HG03095 (cell line): ENCODE measurements around the gene C6orf89.
"Not testable (repeated sequence)": the region's sequence is repeated elsewhere in the genome, so short reads cannot be mapped to it uniquely, and the experiment has no call there.

Source experiments
- ATAC-seq: cut with Tn5 transposase; IDR thresholded peaks from one replicate; pipeline ENCODE4 v1.9.1; 2021; ENCODE audit warnings: moderate library complexity; ENCODE audit not compliant: unreplicated experiment

Gene C6orf89

DNA sequence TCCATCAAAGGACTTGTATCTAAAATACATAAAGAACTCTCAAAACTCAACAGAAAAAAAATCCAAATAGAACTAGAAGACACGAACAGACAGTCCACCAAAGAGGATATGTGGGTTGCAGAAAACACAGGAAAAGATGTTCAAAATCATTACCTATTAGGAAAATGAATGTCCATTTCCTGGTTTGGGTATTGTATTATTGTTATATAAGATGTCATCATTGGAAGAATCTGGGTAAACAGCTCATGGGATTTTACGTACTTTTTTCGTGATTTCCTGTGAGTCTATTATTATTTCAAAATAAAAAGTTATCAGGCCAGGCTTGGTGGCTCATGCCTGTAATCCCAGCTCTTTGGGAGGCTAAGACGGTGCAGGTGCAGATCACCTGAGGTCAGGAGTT lies 59.5 kb downstream of the C6orf89 start:
- no peak for ATAC-seq

DNA sequence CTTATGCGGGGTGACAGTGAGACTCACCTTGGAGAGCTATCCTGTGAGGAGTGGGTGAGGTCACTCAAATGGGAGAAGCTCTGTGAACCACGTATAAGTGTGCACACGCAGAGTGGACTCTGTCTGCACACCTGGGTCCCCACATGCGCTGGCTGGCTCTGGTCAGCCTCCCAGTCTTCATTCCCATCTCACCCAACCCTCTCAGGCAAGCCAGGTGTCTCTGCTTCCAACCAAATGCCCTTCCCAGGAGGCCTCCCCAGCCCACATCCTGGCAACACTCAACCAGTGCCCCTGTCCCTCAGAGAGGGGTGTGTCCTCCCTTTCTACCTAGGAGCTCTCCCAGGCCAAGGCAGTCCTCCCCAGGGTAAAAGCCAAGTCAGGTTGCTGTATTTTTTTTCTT lies 60.8 kb downstream of the C6orf89 start:
- no peak for ATAC-seq

DNA sequence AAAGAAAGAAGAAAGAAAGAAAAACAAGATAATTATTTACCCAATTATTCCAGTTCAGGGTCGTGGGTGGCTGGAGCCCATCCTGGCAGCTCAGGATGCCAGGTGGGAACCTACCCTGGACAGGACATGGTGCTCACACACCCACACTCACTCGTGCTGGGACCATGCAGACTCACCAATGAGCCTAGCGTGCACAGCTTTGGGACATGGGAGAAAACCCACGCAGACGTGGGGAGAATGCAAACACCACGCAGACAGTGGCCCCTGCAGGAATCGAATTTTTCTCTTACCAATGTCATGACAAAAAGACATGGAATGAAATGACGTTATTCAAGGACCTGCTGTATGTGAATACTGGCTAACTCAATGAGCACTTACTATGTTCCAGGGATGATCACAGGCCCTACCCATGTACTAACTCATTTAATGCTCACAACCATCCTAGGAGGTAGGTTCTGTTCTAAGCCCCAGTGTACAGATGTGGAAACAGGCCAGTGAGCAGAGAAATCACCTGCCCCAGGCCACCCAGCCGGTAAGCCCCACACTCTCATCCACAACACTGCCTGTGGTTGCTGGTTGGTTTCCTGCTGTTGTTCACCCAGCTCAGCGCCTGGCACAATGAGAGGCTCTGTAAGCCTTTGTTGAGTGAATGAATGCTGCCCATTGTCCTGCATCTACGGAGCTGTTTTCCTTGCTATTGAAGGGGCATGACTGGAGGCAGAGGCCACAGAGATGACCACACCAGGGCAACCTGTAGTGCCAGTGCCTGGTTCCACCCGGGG lies 62.0 kb downstream of the C6orf89 start:
- ATAC-seq = no peak

DNA sequence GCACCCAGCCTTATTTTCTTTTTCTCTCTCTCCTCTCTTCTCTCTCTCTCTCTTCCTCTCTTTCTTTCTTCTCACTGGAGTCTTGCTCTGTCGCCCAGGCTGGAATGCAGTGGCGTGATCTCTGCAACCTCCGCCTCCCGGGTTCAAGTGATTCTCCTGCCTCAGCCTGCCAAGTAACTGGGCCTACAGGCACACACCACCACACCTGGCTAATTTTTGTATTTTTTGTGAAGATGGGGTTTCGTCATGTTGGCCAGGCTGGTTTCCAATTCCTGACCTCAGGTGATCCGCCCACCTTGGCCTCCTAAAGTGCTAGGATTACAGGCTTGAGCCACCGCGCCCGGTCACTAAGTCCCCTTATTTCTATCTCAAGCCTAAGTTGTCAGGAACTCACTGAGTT lies 63.3 kb downstream of the C6orf89 start:
- ATAC-seq = not testable (repeated sequence)

DNA sequence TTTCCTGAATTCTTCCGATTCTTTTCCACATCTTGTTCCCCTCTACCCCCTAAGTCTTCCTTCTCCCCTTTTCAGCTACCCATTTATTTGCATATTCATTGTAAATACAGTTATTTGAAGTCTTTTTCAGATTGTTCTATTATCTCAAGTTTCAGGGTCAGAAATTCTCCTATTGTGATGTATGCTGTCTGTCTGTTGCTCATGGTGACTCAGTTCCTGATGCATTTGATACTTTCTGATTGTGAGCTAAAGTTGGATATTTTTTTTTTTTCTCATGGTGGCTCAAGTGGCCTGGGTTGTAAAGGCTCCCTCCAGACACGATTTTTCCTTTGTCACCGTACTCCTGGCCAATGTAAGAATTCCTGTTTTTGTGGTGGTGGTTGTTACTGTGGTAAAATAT lies 63.9 kb downstream of the C6orf89 start:
- ATAC-seq = no peak

DNA sequence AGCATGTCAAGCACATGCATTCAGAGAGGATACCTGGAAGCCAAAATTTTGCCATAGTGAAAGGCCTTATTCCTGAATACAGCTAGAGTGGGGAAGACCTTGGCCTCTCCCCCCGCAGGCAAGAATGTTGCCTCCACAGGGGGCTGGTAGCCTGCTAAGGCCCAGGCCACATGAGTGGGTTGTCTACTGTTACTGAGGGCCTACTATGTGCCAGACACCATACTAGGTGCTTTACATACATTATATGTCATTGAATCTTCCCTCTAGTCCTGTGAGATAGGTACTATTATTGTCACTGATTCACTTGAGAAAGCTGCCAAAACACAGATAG lies 68.1 kb downstream of the C6orf89 start:
- ATAC-seq = no peak

DNA sequence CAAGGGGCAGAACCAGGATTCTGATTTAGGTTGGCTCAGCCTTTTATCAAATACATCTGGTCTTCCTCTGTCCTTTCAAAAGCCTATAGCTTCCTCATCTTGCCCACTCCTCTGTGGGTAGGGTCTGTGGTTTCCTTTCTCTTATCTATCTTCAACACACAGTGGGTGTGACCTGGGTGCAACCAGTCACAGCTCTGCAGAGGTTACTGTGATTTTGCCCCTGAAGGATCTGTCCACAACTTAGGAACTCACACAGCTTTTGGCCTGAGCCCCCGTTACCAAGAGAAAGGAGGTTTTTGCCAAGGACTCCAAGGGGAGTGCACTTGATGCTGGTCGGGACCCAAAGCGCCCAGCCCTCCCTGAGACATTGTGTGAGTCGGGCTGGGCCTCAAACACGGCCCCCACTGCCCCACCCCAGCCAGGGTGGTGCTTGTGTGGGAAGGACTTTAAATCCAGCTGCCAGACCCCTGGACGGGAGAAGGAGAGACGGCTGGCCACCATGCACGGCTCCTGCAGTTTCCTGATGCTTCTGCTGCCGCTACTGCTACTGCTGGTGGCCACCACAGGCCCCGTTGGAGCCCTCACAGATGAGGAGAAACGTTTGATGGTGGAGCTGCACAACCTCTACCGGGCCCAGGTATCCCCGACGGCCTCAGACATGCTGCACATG lies 68.6 kb downstream of the C6orf89 start, which contains the start of gene PI16:
TSS of gene PI16 (plus strand) at position 477 of the 670 bp plus-strand sequence. CDS start at position 500, 23 bp downstream.
- no peak for ATAC-seq

DNA sequence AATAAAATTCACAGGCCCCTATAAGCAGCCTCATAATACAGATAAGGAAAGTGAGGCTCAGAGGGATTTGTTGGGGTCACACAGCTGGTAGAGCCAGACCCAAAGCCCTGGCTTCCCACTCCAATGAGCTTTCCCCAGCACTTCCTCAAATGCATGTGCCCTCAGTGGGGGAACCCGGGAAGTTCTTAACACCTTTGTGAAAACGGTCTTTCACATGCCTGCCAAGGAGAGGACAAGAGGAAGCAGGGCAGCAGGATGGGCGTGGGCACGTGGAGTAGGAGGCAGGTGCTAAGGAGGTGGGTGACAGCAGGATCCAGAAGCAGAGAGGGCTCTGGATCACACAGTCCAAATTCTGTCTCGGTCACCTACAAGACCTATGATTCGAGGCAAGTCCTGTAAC lies 69.4 kb downstream of the C6orf89 start:
- ATAC-seq = no peak

DNA sequence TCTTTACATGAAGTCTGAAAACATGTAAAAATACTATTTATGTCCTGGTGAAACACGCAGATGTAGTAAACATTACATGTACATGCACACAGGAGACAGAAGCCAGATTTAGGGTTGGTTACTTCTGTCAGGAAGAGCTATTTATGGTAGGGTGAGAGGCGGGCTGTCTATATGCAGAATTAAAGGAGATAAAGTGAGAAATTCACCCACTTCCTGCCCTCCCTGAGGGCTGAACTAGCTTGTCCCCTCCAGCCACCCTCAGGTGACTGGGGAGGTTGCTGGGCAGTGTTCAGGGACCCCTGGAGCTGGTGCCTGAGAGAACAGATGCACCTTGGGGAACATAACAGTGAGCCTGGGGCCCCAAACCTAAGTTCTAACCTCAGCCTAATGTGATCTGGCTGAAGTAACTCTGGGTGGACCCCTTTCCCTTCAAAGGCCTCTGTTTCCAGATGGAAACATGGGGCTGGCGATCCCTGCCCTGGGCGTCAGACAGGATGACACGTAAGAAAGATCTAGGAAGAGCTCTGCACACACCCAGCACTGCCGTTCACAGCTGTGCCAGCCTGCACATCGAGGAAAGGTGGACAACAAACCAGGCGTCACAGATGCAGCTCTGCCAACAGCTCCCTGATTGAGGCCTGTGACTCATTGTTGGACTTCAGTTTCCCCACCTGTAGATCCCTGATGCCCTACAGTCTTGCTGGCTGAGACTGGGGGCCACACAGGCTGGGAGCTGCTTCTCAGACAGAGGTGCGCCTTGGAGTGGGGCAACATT lies 70.1 kb downstream of the C6orf89 start:
- ATAC-seq = no peak

DNA sequence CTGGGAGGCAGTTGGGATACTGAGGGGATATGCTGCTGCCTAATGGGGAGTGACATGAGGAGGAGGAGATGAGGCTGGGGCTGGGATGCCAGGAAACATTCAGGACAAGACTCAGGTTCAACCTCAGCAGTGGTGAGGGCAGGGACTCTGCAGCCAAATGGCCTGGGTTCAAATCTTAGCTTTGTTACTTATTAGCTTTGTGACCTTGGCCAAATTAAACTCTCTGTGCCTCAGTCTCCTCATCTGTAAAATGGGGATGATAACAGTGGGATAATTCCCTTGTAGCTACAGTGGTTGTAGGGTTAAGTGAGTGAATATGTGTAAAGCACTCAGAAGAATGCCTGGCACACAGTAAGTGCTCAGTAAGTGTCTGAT lies 70.7 kb downstream of the C6orf89 start:
- ATAC-seq = no peak

DNA sequence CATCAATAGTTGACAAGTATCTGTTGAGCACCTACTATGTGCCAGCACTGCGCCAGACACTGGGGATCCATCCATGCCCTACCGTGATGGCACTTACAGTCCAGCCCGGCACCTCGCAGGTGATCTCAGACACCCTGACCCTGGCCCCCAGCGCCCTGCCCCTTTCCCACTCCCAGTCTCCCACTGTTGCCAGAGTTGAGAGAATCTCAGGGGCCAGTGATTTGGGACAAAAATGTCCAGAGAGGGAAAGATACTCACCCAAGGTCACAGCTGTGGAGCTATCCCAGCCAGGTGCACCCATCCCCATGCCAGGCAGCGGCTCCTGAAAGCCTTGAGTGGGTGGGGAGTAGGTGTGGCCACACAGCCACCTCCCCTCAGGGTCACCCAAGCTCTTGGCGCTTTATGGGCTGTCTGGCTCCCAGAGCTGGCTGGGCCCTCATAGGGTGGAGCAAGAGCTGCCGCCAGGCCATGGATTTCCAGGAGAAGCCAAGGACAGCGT lies 72.1 kb downstream of the C6orf89 start:
- ATAC-seq = no peak

DNA sequence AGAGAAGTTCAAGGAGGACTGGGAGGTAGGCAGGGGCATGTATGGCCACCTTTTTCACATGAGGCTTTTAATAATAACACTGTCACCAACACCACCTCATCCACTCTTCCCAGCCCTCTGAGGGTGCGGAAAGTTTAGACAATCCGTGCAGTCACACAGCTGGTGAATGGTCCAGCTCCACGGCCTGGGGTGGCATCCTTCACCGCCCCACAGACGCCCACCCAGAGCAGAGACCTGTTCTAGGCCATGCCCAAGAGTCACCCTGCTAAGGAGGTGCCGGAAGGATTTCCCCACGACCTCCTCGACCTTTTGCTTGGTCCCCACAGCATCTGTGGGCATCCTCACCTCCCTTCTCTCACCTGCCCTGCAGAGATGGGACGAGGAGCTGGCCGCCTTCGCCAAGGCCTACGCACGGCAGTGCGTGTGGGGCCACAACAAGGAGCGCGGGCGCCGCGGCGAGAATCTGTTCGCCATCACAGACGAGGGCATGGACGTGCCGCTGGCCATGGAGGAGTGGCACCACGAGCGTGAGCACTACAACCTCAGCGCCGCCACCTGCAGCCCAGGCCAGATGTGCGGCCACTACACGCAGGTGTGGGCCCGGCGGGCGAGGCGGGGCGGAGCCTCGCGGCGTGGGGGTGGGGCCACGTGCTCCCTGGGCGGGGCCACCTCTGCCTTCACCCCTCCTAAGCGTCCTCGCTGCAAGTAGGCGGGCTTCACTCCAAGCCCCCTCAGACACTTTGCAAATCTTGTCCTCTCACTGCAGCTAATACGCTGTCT lies 73.2 kb downstream of the C6orf89 start:
- no peak for ATAC-seq

DNA sequence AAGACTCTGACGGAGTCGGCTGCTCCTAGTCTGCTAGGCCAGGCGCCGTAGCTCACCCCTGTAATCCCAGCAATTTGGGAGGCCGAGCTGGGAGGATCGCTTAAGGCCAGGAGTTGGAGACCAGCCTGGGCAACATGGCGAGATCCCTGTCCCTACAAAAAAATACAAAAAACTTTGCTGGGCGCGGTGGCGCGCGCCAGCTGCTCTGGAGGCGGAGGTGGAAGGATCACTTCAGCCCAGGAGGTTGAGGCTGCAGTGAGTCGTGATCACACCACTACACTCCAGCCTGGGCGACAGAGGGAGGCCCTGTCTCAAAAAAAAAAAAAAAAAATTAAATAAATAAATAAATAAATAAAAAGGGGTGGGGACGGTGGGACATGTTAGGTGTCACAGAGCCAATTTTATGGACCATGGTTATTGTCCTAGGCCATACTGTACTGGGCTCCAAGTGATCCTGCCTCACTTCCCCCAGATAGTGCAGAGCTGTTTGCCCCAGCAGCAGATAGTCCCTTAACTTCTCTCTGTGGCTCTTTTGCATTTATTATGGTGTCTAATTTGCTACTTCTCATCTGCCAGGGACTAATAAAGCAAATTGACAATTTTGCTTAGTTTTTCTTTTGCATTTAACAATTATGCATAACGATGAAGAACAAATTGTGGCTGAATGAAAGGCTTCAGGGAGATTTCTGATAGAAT lies 74.0 kb downstream of the C6orf89 start:
- ATAC-seq = no peak

DNA sequence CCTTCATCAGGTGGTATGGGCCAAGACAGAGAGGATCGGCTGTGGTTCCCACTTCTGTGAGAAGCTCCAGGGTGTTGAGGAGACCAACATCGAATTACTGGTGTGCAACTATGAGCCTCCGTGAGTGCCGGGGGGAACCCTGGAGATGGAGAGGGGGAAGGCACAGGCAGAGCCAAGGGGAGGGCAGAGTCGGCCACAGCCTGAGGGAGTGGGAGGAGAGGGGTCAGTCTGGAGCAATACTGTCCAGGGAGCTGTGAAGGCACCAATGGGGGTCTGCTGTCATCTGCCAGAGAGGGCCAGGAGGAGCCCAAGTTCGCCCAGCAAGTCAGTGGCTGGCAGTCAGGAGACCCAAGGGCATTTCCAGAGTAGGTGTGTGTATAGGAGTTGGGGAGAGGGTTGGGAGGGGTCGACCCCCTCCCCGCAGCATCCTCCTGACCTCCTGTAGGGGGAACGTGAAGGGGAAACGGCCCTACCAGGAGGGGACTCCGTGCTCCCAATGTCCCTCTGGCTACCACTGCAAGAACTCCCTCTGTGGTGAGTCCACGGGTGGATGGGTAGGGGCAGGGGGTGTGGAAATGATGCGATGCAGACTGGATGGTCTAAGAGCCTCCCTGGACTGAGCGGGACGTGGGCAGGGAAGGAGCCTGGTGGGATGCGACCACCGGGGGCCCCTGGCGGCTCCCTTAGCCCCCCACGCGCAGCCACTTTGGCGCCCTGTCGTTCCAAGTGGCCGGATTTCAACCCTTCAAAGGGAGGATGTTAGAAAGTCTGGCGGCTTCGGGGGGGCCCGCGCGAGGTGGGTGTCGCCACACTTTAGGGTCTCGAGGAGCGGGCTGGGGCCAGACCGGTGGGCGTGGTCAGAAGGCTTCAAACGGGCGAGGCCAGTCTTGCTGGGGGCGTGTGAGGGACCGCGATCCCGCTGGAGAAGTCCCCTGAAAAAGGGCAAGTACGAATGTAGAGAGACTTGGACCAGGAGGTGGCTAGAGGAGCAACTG lies 76.0 kb downstream of the C6orf89 start:
- no peak for ATAC-seq

DNA sequence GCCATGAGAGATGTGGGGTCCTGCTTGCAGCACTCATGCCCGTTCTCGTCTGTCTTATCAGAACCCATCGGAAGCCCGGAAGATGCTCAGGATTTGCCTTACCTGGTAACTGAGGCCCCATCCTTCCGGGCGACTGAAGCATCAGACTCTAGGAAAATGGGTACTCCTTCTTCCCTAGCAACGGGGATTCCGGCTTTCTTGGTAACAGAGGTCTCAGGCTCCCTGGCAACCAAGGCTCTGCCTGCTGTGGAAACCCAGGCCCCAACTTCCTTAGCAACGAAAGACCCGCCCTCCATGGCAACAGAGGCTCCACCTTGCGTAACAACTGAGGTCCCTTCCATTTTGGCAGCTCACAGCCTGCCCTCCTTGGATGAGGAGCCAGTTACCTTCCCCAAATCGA lies 77.1 kb downstream of the C6orf89 start:
- no peak for ATAC-seq

DNA sequence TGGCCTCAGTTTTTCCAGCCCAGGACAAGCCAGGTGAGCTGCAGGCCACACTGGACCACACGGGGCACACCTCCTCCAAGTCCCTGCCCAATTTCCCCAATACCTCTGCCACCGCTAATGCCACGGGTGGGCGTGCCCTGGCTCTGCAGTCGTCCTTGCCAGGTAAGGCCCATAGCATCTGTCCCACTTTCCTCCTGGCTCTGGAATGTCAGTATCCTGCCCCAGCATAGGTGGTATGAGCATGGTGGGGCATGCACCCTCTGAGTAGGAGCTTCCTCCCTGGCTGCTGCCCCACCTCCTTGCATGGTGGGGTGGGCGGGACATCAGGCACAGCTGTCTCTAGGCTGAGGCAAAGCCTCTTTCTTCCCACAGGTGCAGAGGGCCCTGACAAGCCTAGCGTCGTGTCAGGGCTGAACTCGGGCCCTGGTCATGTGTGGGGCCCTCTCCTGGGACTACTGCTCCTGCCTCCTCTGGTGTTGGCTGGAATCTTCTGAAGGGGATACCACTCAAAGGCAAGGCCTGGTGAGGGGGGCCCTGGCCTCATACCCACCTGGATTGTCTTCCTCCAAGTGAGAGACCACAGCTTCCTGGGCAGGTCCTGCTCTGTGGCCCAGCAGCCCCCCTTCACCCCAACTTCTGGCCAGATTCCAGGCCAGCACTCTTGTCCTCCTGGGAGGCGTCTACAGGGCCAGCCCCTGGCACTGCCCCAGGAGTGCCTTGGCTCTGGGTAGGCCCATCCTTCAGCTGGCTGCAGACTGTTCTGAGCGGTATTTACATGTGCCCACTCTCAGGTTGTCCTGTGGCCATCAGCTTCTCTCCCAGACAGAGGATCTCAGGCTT lies 77.9 kb downstream of the C6orf89 start:
- ATAC-seq = no peak

DNA sequence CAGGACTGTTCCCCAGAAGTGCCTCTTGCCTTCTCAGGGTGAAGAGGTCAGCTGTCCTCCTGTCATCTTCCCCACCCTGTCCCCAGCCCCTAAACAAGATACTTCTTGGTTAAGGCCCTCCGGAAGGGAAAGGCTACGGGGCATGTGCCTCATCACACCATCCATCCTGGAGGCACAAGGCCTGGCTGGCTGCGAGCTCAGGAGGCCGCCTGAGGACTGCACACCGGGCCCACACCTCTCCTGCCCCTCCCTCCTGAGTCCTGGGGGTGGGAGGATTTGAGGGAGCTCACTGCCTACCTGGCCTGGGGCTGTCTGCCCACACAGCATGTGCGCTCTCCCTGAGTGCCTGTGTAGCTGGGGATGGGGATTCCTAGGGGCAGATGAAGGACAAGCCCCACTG lies 78.6 kb downstream of the C6orf89 start:
- no peak for ATAC-seq

DNA sequence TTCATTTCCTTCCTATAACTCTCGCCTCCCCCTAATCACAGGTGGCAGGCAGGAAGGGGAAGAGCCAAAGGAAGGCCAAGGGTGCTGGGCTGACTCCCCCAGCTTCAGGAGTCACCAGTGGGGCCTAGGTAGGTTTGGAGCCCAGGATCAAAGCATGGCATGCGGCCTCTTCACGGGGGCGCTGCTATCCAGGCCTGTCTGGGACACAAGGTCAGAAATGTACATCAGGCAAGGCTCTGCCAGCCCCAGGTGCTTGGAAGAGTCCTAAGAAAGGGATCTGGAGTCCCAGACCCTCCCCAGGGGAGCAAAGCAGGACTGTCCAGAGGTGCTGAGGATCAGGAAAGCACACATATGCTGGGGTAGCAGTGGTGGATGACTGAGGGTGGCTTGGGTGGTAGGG lies 79.2 kb downstream of the C6orf89 start:
- ATAC-seq = no peak
